HepG2 (cell line): ENCODE results near the gene INSRR. TPM values are rescaled to one million over a fixed set of nuclear protein-coding genes. Genes with fewer than 3 reads are reported as not detected.

Experiments used
- ATF2 ChIP-seq: sonication (generic); formaldehyde crosslinking; IDR thresholded peaks from 2 replicates; pipeline ENCODE4 v1.4.0; 2020; ENCODE audit warnings: missing genetic modification reagents
- BRF2 ChIP-seq: sonication (generic); formaldehyde crosslinking; IDR thresholded peaks from 2 replicates; pipeline ENCODE4 v1.8.1; 2022; ENCODE audit warnings: mild to moderate bottlenecking, missing genetic modification reagents
- DRAP1 ChIP-seq: IDR thresholded peaks from 2 replicates; pipeline ENCODE4 v1.6.1; 2016; ENCODE audit warnings: missing genetic modification reagents, missing compliant biosample characterization
- GATAD2A ChIP-seq: IDR thresholded peaks from 2 replicates; pipeline ENCODE4 v1.6.1; 2016
- HNRNPL ChIP-seq: fragments of 200-400 bp; formaldehyde crosslinking; IDR thresholded peaks from 2 replicates; pipeline ENCODE4 v1.6.1; 2017; ENCODE audit warnings: mild to moderate bottlenecking, low read depth, low read length
- KLF15 ChIP-seq: sonication (generic); formaldehyde crosslinking; IDR thresholded peaks from 2 replicates; pipeline ENCODE4 v1.8.1; 2023; ENCODE audit warnings: borderline replicate concordance, mild to moderate bottlenecking, inconsistent platforms, missing genetic modification reagents, mixed read lengths
- MIER2 ChIP-seq: IDR thresholded peaks from 2 replicates; pipeline ENCODE4 v1.6.1; 2016; ENCODE audit warnings: missing biosample characterization, missing genetic modification reagents
- NFKB2 ChIP-seq: sonication (generic); formaldehyde crosslinking; IDR thresholded peaks from 2 replicates; pipeline ENCODE4 v1.4.0; 2020; ENCODE audit warnings: missing genetic modification reagents, borderline replicate concordance
- SCMH1 ChIP-seq: sonication (generic); formaldehyde crosslinking; IDR thresholded peaks from 2 replicates; pipeline ENCODE4 v1.9.0; 2021; ENCODE audit warnings: missing genetic modification reagents, mild to moderate bottlenecking, borderline replicate concordance
- SIN3B ChIP-seq: fragments of 150-350 bp; IDR thresholded peaks from 2 replicates; pipeline ENCODE4 v1.6.1; 2014; ENCODE audit warnings: low read length
- TAF1 ChIP-seq: sonication (generic); formaldehyde crosslinking; IDR thresholded peaks from 2 replicates; pipeline ENCODE4 v1.4.0; 2020; ENCODE audit warnings: missing genetic modification reagents
- TEAD2 ChIP-seq: sonication (generic); formaldehyde crosslinking; IDR thresholded peaks from 2 replicates; pipeline ENCODE4 v1.9.0; 2021; ENCODE audit warnings: missing genetic modification reagents
- ZFY ChIP-seq: sonication (generic); formaldehyde crosslinking; IDR thresholded peaks from 2 replicates; pipeline ENCODE4 v1.4.0; 2020; ENCODE audit warnings: missing genetic modification reagents
- ZNF142 ChIP-seq: sonication (generic); formaldehyde crosslinking; IDR thresholded peaks from 2 replicates; pipeline ENCODE4 v1.4.0; 2020; ENCODE audit warnings: missing genetic modification reagents
- ZNF589 ChIP-seq: sonication (generic); formaldehyde crosslinking; conservative IDR thresholded peaks from 2 replicates; pipeline ENCODE4 v1.8.0; 2022; ENCODE audit warnings: mild to moderate bottlenecking, moderate library complexity, missing genetic modification reagents
- ZNF7 ChIP-seq: IDR thresholded peaks from 2 replicates; pipeline ENCODE4 v1.6.1; 2016; ENCODE audit warnings: missing biosample characterization, missing genetic modification reagents
- ZNF839 ChIP-seq: sonication (generic); formaldehyde crosslinking; IDR thresholded peaks from 2 replicates; pipeline ENCODE4 v1.4.0; 2020; ENCODE audit warnings: missing genetic modification reagents, mild to moderate bottlenecking, borderline replicate concordance
- polyA plus RNA-seq, 8 experiments: library from polyadenylated mRNA; depleted of rRNA in 3 of 8; stranded (reverse) in 7 of 8; unstranded in 1 of 8; fragments of >200 nt; fragmentation: Illumina TruSeq in 4 of 8; extraction: Trizol in 4 of 8; gene quantifications; 2 replicates each; pipeline versions ENCODE4 v1.2.1 to v1.2.3, GENCODE V29; 2011 to 2016; ENCODE audit warnings: low read depth in 4 of 8, missing spikeins in 1 of 8, mixed read lengths in 1 of 8; ENCODE audit not compliant: insufficient read depth in 1 of 8
- total RNA-seq, 5 experiments: library from RNA; depleted of rRNA; stranded (reverse); fragments of >200 nt; fragmentation: Illumina TruSeq; extraction: Trizol; gene quantifications; 2 replicates each; pipeline ENCODE4 v1.2.3, GENCODE V29; 2016; ENCODE audit warnings: low read depth in 1 of 5

The INSRR gene
- total and polyA plus RNA-seq, 2 of the 13 experiments (the other 11 are each of a cell fraction or from before 2014, with no cell fraction given), result not detected

GRCh38 chr1:156892190-156893047, 33.5 kb upstream of the INSRR start (continued):
- no peak for TF ChIP-seq ATF2
- TF ChIP-seq HNRNPL, result no peak
- TF ChIP-seq KLF15 (CRISPR knock-in tag), result no peak
- TF ChIP-seq ZNF142 (CRISPR knock-in tag), result 0 out of 2 replicates have a peak, but pooled peaks have one; percentile 36
- no peak for TF ChIP-seq ZNF7 (CRISPR knock-in tag)
- TF ChIP-seq ZNF839 (CRISPR knock-in tag), result no peak
- no peak for TF ChIP-seq TEAD2
- TF ChIP-seq ZFY, result no peak
- TF ChIP-seq DRAP1, result no peak
- no peak for TF ChIP-seq NFKB2
- no peak for TF ChIP-seq ZNF589 (CRISPR knock-in tag)
- no peak for TF ChIP-seq BRF2 (CRISPR knock-in tag)
- no peak for TF ChIP-seq TAF1 (CRISPR knock-in tag)
- TF ChIP-seq GATAD2A, result peak; percentile 39; the same call in 1 of the 2 replicates
- TF ChIP-seq MIER2 (CRISPR knock-in tag), result no peak
- TF ChIP-seq SIN3B, result no peak
- TF ChIP-seq SCMH1, result no peak
